ENCODE results near the gene WDFY4.

WDFY4 gene

DNA sequence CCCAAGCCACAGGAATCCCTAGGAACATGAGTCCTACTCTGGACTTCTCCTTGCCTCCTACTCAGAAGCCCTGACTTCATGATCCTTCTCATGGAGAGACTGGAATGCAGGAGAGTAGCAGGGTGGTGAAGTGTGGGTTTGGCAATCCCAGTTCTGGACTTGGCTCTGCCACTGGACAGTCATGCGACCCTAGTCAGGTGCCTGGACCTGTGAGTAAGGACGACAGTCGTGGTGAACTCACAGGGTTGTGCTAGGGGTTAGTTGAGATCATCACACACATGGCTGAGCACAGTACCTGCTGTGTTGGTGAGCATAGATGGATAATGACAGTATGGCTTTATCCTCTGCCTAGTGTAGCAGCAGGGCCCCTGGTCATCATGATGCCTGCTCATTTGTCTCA lies 137.0 kb downstream of the WDFY4 start:
- no peak for DNase-seq

DNA sequence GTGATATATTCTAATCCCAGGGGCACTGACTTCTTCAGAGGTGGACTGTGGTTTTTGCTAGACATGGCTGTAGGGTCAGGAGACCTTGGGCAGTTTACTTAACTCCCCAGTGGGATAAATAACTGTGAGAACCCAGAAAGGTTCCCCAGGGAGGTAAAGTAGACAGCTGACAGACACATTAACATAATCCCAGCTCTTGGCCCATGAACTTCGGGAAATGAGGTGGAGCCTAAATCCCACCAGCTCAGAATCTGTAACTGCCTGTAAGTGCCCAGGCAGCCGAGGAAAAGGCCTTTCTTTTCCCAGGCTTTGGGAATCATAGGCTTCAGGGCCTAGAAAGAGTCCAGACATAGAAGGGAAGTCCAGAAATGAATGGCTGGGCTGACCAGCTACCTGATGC lies 149.0 kb downstream of the WDFY4 start:
- DNase-seq, result no peak

DNA sequence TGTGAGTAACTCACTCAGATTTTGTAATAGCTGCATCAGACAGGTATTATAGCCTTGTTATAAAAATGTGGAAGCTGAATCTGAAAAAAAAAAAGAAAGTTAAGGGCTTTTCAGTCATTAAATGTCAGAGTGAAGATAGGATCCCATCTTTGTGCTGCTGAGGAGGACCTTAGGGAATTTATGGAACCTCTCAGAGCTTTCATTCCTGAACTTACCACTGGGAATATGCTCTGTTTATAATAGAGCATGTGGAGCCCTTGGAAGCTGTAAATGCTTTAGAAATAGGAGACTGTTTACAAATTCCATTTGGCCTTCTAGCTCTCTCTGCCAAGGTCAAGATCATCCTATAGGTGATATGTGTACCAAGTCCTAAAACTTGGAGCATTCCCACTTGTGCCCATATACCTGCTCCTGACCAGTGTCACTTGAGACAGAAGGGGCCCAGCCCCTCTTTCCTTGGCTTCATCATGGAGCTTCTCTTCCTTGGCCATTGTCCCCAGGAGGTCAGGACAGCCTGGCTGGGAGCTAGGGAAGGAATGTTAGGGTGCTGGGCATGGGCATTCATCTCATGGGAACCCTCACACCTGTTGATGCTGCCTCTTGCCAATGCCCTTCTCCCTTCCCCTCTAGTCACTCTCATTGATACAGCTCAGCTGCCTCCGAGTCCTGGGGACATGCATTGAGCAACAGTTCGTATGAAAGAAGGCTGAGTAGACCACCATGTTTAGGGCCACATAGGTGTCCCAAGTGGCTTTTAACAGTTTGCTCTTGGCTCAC lies 149.7 kb downstream of the WDFY4 start:
- DNase-seq, result no peak

DNA sequence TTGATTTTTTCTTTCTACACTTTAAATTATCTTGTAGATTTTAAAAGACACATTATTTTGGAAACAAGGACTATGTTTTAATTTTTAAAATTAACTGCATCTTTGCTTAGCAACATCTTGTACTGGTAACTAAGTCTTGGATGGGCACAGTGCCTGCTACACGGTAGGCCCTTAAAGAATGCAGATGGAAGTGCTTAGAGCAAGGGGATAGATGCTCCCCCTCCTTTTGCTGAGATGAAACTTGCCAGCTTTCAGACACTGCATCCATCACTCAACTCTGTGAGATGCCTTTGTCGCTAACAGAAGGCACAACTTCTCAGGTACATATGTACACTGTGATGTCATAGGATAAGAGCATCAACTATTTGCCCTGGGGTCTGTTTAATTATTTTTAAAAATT lies 151.1 kb downstream of the WDFY4 start:
- DNase-seq, result no peak

DNA sequence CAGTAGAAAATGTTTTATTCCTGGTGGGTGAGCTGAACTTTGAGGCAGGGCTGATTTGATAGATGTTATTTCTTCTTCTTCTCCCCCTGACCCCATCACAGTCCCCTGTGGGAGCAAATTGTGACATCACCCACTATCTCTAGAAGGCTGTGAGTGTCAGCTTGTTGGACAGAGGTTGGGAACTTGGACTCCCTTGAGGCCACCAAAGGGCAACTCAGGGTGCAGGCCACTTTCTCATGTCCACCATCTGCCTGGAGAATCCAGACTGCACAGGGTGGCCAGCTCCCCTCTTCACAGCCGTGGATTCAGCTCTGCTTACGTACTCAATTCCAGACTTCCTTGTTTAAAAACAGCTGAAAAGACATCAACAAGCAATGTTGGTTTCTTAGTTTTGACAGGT lies 151.9 kb downstream of the WDFY4 start:
- DNase-seq, result no peak

DNA sequence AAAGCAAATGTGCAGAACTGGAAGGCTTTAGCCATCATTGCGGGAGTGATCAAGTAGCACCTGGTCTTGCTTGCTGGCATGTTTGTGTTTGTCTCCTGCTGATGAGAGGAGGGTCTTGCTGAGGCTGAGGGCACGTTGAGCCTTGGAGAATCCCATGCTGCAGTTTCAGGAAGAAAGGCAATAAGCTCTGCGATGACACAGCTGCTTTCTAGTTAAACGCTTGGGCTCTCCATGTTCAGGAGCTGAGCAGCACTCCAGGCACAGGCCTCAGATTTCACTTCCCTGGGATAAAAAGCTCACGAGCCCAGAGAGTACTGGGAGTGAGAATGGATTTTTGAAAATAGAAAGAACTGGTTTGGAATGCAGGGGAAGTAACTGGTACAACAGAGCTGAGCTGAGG lies 154.2 kb downstream of the WDFY4 start:
- no peak for DNase-seq

DNA sequence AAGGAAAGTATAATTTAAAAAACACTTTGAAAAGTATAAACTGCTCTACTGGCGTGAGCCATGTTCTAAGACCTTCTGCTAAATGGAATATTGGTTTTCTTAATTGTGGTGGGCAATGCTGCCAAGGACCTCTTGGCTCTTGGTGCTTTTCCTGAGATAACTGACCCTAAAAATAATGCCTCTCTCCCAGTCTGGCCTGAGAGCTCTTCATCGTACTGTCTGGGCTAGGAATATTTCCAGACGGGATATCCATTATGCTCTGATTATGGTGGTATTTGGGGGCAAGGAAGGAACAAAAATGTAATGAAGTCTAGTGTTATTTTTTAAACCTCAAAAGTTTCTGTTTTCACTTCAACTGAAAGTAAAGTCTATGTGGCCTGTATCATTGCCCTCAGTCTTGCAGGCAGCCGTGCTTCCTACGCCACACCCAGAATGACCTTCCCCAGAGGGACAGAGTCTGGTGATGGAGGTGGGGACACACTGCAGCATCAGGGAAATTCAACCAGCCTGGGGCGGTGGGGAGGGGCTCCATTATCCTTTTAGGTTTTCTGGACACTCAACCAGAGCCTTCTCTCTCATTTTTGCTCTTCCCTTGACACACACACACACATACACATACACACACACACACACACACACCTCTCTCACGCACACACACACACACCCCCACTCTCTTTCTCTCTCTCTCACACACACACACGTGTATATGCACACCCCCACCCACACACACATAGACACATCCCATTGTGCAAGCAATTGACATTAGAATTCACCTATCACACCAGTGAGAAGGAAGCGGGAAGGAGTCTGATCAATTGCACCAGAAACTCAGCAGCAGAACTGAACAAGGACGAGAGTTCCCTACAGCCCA lies 155.4 kb downstream of the WDFY4 start:
- no peak for DNase-seq

DNA sequence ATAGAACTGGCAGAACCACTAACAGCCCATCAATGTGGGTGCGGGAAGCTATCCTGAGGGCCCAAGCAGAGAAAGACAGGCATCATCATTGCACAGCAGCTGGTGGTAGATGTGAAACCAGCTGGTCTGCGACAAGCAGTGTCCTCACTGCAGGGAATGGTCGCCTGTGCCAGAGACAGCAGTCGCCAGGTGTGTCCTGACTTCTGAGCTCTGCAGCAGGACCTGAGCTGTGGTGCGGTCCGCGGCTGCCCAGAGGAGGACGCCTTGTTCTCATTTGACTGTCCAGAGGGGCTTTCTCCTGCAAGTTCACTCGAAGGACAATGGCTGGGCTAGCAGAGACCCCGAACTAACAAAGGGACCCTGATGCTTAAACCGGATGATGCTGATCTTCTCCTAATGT lies 157.6 kb downstream of the WDFY4 start:
- DNase-seq, result no peak

DNA sequence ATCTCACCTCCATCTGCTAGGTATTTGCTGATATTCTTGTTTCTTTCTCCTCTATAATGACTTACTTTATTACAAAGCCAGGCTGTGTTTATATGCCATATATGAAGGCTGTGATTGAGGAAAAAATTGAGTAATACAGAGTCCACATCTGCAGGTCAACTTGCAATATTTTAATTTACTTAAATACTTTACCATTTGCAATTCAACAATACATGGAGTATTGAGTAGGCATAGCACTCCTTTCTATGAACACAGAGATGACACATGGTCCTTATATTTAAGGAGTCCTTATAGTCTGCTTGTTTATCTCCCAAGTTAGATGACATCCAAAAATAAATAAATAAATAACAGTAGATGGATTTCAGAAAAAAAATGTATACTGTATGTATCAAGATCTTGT lies 158.5 kb downstream of the WDFY4 start:
- no peak for DNase-seq

DNA sequence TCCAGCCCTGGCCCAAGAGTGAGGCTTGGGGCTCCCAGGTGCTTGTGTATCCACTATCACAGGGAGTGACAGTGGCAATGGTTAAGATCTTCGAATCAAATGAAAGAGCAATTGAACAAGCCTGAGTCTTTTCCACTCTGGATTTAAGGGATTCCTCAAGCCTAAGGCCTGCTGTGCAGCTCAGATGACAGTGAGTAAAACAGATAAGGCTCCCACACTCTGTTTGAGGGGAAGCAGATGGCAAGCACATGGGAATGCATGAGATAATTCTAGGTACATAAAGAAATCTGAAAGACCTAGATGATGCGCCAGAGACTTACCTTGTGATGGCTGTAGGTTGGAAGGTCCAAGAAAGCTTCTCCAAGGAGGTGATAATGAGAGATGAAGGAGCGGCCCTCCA lies 159.9 kb downstream of the WDFY4 start:
- no peak for DNase-seq

DNA sequence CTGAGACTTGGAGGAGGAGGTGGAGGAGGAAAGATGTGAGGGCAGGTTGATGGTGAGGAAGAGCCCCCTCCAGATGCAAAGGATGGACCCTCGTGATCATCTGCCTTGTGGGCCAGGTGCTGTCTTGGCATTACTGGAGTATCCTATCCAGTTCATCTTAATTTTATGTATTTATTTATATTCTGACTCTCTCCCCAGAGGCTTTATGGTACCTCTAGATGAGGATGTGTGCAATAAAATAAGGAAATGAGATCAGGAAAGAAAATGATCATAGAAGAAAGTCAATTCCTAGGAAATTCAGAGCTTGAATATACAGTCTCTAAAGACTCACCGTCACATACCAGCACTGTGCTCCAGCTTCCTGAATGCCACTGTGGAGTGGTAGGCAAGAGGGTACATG lies 160.8 kb downstream of the WDFY4 start:
- no peak for DNase-seq

DNA sequence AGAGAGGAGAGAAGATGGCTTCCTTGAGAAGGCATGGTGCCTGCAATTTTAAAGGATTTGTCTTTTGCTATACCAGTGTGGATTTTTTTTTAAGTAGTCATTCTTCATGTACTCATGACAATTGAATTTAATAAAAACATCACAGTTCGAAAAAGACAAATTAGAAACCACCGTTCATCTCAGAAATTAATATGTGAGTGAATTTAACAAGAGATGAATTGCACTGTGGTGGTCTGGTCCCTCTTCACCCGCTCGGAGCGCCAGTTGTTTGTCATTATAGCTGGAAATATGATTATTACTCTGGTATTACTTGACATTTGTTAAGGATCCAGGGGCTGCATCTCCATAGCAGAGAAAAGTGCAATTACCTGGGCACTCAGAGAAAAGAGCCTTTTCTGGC lies 163.0 kb downstream of the WDFY4 start:
- no peak for DNase-seq

DNA sequence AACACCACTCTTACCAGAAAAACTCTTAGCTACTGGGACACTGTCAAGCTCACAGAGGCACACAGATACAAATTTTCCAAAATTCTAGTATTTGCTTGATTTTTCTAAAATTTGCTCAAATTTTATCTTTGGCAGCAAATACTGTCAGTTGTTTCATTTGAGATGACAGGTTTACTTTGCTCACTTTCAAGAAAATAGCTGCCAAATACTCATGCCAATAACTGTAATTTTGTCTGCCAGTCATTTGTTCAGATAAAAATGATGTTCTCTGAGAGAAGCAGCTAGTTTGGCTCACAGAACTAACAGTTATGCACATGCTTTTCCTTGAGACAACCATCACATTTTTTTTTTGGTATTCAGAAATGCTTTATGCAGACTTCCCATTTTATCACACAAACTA lies 172.2 kb downstream of the WDFY4 start:
- no peak for DNase-seq

DNA sequence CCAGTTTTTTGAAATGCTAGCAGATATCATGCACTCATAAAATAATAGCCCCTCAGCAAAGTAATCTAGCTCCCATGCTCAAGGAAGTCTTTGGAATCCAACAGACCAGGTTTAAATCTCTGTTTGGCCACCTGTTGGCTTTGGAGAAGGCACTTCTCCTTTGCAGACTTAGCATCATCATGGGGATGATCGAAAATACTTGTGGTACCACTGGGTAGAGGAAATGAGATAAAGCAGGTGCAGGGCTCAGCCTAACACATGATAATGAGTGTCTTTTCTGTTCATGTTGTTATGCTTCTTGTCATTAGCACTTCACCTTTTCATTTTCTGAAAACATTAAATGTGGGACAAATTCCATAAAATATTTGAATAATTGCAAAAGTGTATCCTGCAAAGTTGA lies 187.6 kb downstream of the WDFY4 start:
- no peak for DNase-seq

DNA sequence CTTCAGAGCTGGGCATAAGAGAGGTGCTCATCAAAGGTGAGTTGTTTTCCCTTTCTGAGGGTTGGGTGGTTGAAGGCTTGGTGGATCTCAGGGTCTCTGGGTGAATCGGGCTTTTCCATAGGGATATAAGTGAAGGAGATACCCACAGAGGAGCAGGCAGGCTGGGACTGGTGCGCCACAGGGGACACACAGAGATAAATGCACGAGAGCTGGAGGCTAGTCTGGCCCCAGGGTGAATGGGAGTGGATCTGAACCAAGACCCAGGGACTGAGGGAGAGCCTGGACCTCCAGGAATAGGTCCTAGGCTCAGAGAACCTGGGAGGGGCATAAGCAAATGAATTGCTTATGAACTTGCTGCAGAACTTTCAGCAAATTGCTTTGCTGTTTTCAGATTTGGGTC lies 193.4 kb downstream of the WDFY4 start:
- no peak for DNase-seq

DNA sequence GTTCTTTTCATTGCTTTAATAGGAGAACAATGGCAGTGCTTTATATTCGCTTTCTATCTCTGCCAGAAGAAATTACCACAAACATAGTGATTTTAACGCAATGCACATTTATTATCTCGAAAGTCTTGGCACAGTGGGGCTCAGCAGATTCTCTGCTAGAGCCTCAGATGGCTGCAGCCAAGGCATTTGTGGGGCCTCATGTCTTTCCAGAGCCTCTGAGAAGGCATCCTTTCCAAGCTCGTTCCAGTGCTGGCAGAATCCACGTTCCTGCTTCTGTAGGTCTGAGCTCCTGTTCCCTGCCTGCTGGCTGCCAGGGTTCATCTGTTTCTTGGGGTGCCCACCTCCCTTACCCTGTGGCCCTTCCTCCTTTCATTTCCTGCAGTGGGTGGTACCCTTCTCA lies 194.8 kb downstream of the WDFY4 start:
- DNase-seq, result no peak

DNA sequence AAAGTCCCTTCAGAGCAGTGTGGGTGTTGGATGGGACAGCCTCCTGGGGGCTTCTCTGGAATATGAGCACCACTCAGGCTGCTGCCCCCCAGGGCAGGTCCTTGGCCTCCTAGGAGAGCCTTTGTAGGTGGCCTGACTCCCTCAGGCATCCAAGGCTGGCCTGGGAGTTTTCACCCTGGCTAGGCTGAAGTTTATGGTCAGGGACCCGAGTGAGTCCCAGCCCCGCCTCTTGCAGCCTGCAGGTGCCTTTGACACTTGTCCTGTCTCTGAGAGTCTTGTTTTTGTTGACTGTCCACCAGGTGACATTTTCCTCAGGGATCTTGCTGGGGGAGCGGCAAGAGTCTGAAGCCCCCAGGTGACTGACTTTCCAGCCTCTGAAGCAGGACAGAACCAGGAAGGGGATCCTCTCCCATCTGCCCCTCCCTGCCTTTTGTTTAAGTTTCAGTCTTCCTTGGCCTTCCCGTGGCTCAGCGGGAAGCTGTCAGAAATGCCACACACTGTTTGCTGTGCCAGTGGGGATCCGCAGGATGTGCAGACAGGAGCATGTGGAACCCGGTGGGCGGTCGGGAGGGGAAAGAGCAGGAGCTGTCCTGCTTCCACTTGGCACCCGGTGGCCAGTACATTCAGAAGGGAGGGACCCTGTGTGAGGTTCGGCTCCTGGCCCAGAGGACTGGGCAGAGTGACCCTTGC lies 195.5 kb downstream of the WDFY4 start:
- no peak for DNase-seq

DNA sequence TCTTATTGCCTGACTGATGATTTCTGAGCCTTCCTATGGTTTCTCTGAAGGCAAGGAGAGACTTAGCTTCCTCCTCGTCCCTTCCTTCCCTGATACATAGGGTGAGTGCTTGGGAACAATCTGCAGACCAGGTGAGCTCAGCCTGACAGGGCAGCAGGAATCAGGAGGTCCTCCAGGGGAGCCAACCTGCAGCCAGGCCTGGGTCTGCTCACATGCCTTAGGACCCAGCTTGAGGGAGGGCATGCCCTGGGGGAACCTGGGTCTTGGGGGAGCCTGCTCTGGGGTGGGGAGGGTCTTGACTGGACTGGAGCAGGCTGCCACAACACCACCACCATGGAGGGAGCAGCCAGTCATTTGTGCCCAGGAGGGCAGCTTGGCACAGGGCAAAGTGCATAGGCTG lies 197.3 kb downstream of the WDFY4 start:
- no peak for DNase-seq

DNA sequence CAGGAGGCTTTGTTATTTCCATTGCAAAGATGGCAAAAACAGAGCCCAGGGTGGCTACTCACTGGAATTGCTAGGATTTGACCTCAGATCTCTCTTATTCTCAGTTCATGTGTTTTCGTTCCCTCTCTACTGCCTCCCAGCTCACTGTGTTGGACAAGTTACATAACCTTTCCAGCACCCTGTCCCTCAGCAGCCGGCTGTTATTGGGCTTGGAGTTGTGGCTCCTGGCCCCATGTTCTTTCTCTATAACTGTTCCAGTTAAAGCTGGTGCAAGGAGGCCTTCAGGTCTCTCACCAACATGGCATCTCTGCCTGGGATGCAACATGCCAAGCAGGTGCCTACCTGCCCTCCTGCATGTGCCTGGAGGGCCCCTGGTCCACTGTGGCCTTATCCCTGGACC lies 198.2 kb downstream of the WDFY4 start:
- no peak for DNase-seq

DNA sequence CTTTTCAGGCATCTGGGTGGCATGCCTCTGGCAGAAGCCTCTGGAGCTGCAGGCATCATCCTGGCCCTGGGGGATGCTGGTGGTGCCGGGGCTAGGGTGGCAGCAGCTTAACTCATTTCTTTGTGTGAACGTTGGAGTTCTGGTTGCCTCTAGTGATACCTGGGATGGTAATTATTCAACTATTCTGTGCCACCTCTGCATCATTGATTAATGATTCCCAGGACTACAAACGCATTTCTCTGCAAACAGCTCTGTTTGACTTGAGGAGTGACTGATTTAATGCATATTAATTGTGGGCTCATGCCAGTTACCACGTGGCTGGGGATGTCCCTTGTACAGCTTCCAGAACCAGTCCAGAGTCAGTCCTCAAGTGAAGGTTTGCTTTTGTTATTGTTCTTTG lies 199.0 kb downstream of the WDFY4 start:
- DNase-seq, result no peak

DNA sequence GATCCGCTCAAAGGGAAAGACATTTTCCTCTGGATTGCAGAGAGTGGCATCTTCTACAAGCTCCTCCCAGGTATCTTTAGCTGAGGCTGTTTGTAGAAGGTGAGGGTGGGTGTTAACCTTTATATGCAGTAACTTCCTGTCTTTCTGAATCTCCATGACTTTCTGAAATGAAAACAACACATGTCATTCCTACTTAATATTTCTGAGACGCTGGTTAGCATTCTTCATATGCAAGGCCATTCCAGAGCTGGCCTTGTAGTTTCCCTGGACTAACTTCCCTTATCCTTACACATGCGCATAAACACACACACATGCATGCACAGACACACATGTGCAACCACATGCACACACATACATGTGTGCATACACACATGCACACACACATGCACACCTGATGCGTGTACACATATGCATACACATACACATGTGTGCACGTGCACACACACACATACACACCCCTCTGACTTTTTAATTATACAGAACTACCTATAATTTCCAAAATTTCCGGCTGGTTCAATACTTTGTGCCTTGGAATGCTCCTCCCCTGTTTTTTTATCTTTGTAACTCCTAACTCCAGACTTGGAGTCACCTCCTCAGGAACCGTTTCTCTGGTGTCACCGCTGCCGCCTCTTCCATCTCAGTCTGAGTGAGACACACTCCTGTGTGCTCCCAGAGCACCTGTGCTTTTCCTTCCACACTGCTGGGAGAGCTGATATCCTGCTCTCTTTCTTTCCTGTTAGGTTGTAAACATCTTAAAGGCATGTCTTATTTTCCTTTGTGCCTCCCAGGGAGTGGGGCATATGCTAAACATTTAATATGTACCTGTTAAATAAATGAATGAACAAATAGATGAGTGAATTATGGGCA lies 199.7 kb downstream of the WDFY4 start:
- no peak for DNase-seq

DNA sequence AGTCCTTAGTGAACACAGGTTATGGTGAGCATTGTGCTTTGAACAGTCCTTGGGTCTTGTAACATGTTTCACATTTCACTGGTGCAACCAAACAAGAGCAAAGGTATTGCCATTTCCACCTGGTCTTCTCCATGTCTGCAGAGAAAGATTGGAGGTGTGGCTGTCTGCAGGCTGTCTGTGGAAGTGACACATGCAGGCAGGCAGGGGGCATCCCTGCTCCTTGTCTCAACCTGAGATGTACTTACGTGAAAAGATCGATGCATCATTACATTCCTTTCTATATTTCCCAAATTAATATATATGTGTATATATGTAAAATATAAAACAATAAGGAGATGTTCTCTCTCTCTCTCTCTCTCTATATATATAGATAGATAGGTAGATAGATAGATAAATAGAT lies 200.7 kb downstream of the WDFY4 start:
- DNase-seq, result no peak

DNA sequence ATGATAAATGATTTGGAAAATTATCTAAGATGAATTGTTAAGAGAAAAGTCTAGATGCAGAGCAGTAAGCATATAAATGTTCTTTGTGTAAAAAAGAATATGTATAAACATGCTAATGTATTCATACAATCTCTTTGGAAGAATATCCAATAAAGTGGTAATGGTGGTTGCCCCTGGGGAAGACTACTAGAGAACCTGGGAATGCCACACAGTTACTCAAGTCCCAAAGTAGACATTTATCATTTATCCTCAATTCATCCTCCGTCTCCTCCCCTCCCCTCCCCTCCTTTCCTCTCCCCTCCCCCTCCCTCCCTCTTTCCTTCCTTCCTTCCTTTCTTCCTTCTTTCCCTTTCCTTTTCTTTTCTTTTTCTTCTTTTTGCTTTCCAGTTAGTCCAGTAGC lies 203.3 kb downstream of the WDFY4 start:
- DNase-seq, result no peak

Data from NCI-H1048 (cell line).